ENCODE results near the gene PRICKLE4.

PRICKLE4 gene

DNA sequence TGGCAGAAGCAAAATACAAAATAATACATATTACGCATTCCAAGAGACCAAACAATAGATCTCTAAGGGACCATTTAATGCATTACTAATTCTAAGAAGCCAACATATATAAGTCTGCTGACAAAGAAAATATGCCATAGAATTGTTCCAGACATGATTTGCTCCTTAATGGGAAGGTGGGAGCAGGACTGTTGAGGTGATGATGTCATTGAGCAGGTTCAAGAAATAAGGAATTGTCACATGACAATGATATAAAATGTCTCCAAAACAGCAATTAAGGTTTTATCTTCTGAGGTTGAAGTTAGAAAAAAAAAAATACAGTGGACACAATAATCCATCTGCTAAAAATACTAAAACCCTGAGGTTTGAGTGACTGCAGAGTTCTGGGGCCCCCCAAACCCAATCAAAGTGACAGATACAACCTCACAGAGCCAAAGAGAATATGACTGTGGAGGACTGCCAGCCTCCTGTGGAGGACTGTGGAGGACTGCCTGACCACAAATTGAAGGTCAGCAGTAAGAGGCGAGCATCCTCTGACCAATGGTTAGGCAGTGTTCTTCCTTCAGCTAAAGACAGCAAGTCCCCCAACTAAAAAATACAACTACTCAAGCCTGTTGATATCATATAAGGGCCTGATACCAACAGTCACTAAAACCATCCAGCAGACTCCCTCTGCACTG is 45.9 kb downstream of the PRICKLE4 start:
- Histone ChIP-seq H3K79me2 (ENCODE audit: insufficient read depth, low read length) (no peaks in the 10 kb centered on the region), H3K4me3 (ENCODE audit: low read length, poor library complexity, severe bottlenecking) (no peak overlapping the region), H3K36me3 (ENCODE audit: insufficient read depth, low read length) (peaks cover 3% of the 10 kb centered on the region; the same call in 1 of the 2 replicates), H2AFZ (ENCODE audit: low read length) (no peak overlapping the region), H3K27me3 (ENCODE audit: insufficient read depth, low read length, poor library complexity, severe bottlenecking) (no peaks in the 10 kb centered on the region), H3K9me2 (replicated peaks; ENCODE audit: low read depth, low read length) (no peaks in the 10 kb centered on the region), H3K4me1 (ENCODE audit: insufficient read depth, low read length, poor library complexity, severe bottlenecking) (no peaks in the 10 kb centered on the region), H3K9ac (ENCODE audit: low read depth, low read length, poor library complexity, severe bottlenecking) (no peak overlapping the region), H4K20me1 (ENCODE audit: insufficient read depth, low read length, poor library complexity, severe bottlenecking) (no peaks in the 10 kb centered on the region), H3K9me3 (ENCODE audit: insufficient read depth, low read depth, low read length) (no peaks in the 10 kb centered on the region), H3F3A (ENCODE audit: low read depth) (no peaks in the 10 kb centered on the region), H3K4me2 (ENCODE audit: low read depth, low read length, poor library complexity, severe bottlenecking) (no peak overlapping the region)
- TF ChIP-seq CTCF (conservative IDR thresholded peaks at IDR 0.05; ENCODE audit: low read length) (no peak), EZH2phosphoT487 (IDR thresholded peaks at IDR 0.05; ENCODE audit: borderline replicate concordance) (no peak)

GRCh38 chr6:41832263-41832662 is 51.7 kb downstream of the PRICKLE4 start:
- Histone ChIP-seq H3K79me2 (ENCODE audit: insufficient read depth, low read length) (peaks cover 10% of the 10 kb centered on the region; the same call in 1 of the 2 replicates), H3K4me2 (ENCODE audit: low read depth, low read length, poor library complexity, severe bottlenecking) (no peak overlapping the region), H3K9me3 (ENCODE audit: insufficient read depth, low read depth, low read length) (no peaks in the 10 kb centered on the region), H3K9ac (ENCODE audit: low read depth, low read length, poor library complexity, severe bottlenecking) (no peak overlapping the region), H3K4me3 (ENCODE audit: low read length, poor library complexity, severe bottlenecking) (no peak overlapping the region), H3K36me3 (ENCODE audit: insufficient read depth, low read length) (no peaks in the 10 kb centered on the region), H2AFZ (ENCODE audit: low read length) (no peak overlapping the region), H4K20me1 (ENCODE audit: insufficient read depth, low read length, poor library complexity, severe bottlenecking) (no peaks in the 10 kb centered on the region), H3F3A (ENCODE audit: low read depth) (no peaks in the 10 kb centered on the region), H3K4me1 (ENCODE audit: insufficient read depth, low read length, poor library complexity, severe bottlenecking) (peaks cover 17% of the 10 kb centered on the region), H3K9me2 (replicated peaks; ENCODE audit: low read depth, low read length) (no peaks in the 10 kb centered on the region), H3K27me3 (ENCODE audit: insufficient read depth, low read length, poor library complexity, severe bottlenecking) (no peaks in the 10 kb centered on the region)
- TF ChIP-seq CTCF (conservative IDR thresholded peaks at IDR 0.05; ENCODE audit: low read length) (no peak), EZH2phosphoT487 (IDR thresholded peaks at IDR 0.05; ENCODE audit: borderline replicate concordance) (no peak)

DNA sequence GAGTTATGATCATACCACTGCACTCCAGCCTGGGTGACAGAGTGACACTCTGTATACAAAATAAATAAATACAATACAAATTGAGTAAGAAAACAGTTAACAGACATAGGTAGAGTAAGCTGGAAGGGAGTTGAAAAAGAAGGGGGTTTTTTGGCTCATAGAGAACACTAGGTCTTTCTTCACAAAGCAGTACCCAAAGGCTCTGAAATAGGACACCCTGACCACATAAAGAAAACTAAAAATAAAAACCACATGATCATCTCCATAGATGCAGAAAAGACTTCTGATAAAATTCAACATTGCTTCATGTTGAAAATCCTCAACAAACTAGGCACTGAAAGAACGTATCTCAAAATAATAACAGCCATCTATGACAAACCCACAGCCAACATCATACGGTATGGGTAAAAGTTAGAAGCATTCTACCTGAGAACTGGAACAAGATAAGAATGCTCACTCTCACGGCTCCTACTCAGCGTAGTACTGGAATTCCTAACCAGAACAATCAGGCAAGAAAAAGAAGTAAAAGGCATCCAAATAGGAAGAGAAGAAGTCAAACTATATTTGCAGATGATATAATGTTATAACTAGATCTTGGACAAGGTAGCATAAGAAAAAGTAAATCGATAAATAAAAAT is 55.6 kb downstream of the PRICKLE4 start:
- H3K9me2 ChIP-seq (replicated peaks; ENCODE audit: low read depth, low read length): no peaks in the 10 kb centered on the region
- no peaks in the 10 kb centered on the region for H4K20me1 ChIP-seq (ENCODE audit: insufficient read depth, low read length, poor library complexity, severe bottlenecking)
- H2AFZ ChIP-seq (ENCODE audit: low read length): no peak overlapping the region
- H3K79me2 ChIP-seq (ENCODE audit: insufficient read depth, low read length): peaks cover 21% of the 10 kb centered on the region; the same call in 1 of the 2 replicates
- no peak for TF ChIP-seq CTCF (conservative IDR thresholded peaks at IDR 0.05; ENCODE audit: low read length)
- no peak for TF ChIP-seq EZH2phosphoT487 (IDR thresholded peaks at IDR 0.05; ENCODE audit: borderline replicate concordance)
- H3K36me3 ChIP-seq (ENCODE audit: insufficient read depth, low read length): no peaks in the 10 kb centered on the region
- peaks cover 17% of the 10 kb centered on the region for H3K4me1 ChIP-seq (ENCODE audit: insufficient read depth, low read length, poor library complexity, severe bottlenecking)
- H3F3A ChIP-seq (ENCODE audit: low read depth): no peaks in the 10 kb centered on the region; the same call in 1 of the 2 replicates
- peak overlapping the region; percentile 27 for H3K4me3 ChIP-seq (ENCODE audit: low read length, poor library complexity, severe bottlenecking)
- H3K4me2 ChIP-seq (ENCODE audit: low read depth, low read length, poor library complexity, severe bottlenecking): peak overlapping the region; percentile 55
- H3K9me3 ChIP-seq (ENCODE audit: insufficient read depth, low read depth, low read length): no peaks in the 10 kb centered on the region
- H3K27me3 ChIP-seq (ENCODE audit: insufficient read depth, low read length, poor library complexity, severe bottlenecking): no peaks in the 10 kb centered on the region
- H3K9ac ChIP-seq (ENCODE audit: low read depth, low read length, poor library complexity, severe bottlenecking): peak overlapping the region; percentile 64
